Calu3 (cell line): Measurements from ENCODE around the gene RNF152. TPM values are rescaled to one million over a fixed set of nuclear protein-coding genes. Genes with fewer than 3 reads are reported as not detected.

Experiments used
- BruUV-seq: library from RNA; stranded (reverse); fragments of 400-500 nt; replicated peaks from 2 replicates; lab custom pipeline; 2021; lab: Mats Ljungman, UMichigan
- CTCF ChIA-PET: fragments of 300-600 bp; sonication (Branson Sonifier 250); formaldehyde crosslinking; loops from one replicate; lab custom pipeline; 2022; ENCODE audit warnings: antibody characterized with exemption; lab: Charles Lee
- DNase-seq: peaks from one replicate; pipeline ENCODE4 v3.0.0; 2022
- H3K27ac Mint-ChIP-seq: one replicate; pipeline ENCODE4 v1.8.0; 2022; ENCODE audit warnings: mixed read lengths; ENCODE audit not compliant: unreplicated experiment
- H3K27me3 Mint-ChIP-seq: one replicate; pipeline ENCODE4 v1.8.0; 2022; ENCODE audit warnings: mixed read lengths; ENCODE audit not compliant: unreplicated experiment
- H3K36me3 Mint-ChIP-seq: one replicate; pipeline ENCODE4 v1.8.0; 2022; ENCODE audit warnings: mild to moderate bottlenecking, moderate library complexity, mixed read lengths; ENCODE audit not compliant: insufficient read depth, unreplicated experiment
- H3K4me1 Mint-ChIP-seq: one replicate; pipeline ENCODE4 v1.8.0; 2022; ENCODE audit warnings: mild to moderate bottlenecking, low read depth, mixed read lengths; ENCODE audit not compliant: unreplicated experiment
- H3K4me3 Mint-ChIP-seq: one replicate; pipeline ENCODE4 v1.8.0; 2022; ENCODE audit warnings: mild to moderate bottlenecking, low read depth, moderate library complexity, mixed read lengths; ENCODE audit not compliant: unreplicated experiment
- H3K9me3 Mint-ChIP-seq: one replicate; pipeline ENCODE4 v1.8.0; 2022; ENCODE audit warnings: low read depth, mixed read lengths; ENCODE audit not compliant: unreplicated experiment
- intact Hi-C: fragments of 100-400 bp; cut with micrococcal nuclease; formaldehyde crosslinking; loops from one replicate; pipeline ENCODE4 v1.10.0; 2022; ENCODE audit not compliant: unreplicated experiment
- total RNA-seq: library from RNA; stranded (reverse); gene quantifications from 2 replicates; pipeline ENCODE4 v1.2.3, GENCODE V29; 2022
- TF ChIP-seq, protein P1 (sequence below): fragments of 200-600 bp; IDR thresholded peaks from one replicate; pipeline ENCODE4 v1.8.0; 2022; ENCODE audit warnings: antibody characterized with exemption; ENCODE audit not compliant: unreplicated experiment

RNF152 gene
- total RNA-seq, 1 experiment from 2014 or later: 1.0 TPM

- no TSS peak for BruUV-seq
- TF ChIP-seq, protein P1, sequence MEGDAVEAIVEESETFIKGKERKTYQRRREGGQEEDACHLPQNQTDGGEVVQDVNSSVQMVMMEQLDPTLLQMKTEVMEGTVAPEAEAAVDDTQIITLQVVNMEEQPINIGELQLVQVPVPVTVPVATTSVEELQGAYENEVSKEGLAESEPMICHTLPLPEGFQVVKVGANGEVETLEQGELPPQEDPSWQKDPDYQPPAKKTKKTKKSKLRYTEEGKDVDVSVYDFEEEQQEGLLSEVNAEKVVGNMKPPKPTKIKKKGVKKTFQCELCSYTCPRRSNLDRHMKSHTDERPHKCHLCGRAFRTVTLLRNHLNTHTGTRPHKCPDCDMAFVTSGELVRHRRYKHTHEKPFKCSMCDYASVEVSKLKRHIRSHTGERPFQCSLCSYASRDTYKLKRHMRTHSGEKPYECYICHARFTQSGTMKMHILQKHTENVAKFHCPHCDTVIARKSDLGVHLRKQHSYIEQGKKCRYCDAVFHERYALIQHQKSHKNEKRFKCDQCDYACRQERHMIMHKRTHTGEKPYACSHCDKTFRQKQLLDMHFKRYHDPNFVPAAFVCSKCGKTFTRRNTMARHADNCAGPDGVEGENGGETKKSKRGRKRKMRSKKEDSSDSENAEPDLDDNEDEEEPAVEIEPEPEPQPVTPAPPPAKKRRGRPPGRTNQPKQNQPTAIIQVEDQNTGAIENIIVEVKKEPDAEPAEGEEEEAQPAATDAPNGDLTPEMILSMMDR: no peak
- Mint-ChIP-seq H3K27ac (no peak overlapping the region), H3K36me3 (peaks cover 12% of the 10 kb centered on the region), H3K27me3 (peaks cover 3% of the 10 kb centered on the region), H3K4me1 (peaks cover 25% of the 10 kb centered on the region), H3K4me3 (no peak overlapping the region), H3K9me3 (no peaks in the 10 kb centered on the region)
- CTCF ChIA-PET: interaction anchor here (0.7 kb wide), 1 partner anchor 110 kb away, joined by 4 read pairs; no protein-coding TSS in a partner anchor
- DNase-seq: peak; percentile 15
- intact Hi-C loops: no loop called here
Observed at GRCh38 chr18:61898640-61899101, 5.9 kb upstream of the RNF152 start.

DNA sequence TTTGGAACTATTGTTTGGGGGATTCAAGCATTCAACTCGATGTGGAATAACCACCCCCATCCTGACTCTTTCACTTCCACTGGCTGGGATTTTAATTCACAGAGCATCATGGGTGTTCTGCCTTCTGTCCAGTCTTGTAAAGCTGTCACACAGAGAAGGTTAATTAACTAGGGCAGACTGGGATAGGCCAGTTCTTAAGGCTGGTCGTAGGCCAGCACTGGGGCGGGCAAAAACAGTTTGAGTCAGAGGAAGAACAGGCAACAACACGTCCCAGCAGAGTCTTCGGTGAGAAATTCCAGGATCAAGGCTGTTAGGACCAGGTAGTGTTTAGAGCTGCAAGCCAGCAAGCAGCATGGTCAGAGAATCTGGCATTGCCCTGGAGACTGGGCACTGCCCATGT lies 4.0 kb upstream of the RNF152 start:
- H3K27ac Mint-ChIP-seq: no peak overlapping the region
- intact Hi-C loops: no loop called here
- peaks cover 25% of the 10 kb centered on the region for H3K4me1 Mint-ChIP-seq
- BruUV-seq: no TSS peak
- H3K27me3 Mint-ChIP-seq: peaks cover 22% of the 10 kb centered on the region
- CTCF ChIA-PET: no interaction called here
- H3K9me3 Mint-ChIP-seq: no peaks in the 10 kb centered on the region
- DNase-seq: no peak
- peaks cover 24% of the 10 kb centered on the region for H3K36me3 Mint-ChIP-seq
- TF ChIP-seq, protein P1: no peak
- no peak overlapping the region for H3K4me3 Mint-ChIP-seq

DNA sequence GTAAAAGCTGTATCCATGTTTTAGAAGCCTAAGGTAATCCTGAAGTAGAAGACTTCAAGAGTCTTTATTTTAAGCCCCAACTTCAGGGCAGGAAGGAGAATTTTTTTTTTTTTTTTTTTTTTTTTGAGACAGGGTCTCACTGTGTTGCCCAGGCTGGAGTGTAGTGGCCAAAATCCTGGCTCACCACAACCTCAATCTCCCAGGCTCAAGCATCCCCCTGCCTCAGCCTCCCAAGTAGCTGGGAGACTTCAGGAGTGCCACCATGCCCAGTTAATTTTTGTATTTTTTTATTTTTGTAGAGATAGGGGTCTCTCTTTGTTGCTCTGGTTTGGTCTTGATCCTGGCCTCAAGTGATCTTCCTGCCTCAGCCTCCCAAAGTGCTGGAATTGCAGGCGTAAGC lies 3.3 kb upstream of the RNF152 start:
- peaks cover 24% of the 10 kb centered on the region for H3K36me3 Mint-ChIP-seq
- no TSS peak for BruUV-seq
- peaks cover 19% of the 10 kb centered on the region for H3K4me1 Mint-ChIP-seq
- no peak overlapping the region for H3K4me3 Mint-ChIP-seq
- CTCF ChIA-PET: interaction anchor here (0.7 kb wide), 1 partner anchor 242 kb away, joined by 3 read pairs; no protein-coding TSS in a partner anchor
- H3K9me3 Mint-ChIP-seq: no peaks in the 10 kb centered on the region
- DNase-seq: no peak
- intact Hi-C loops: no loop called here
- no peak overlapping the region for H3K27ac Mint-ChIP-seq
- peaks cover 27% of the 10 kb centered on the region for H3K27me3 Mint-ChIP-seq
- TF ChIP-seq, protein P1: no peak

- CTCF ChIA-PET: interaction anchor here (0.6 to 2.0 kb wide), 8 partner anchors 9 to 573 kb away, joined by 3 to 5 read pairs (median 4); no protein-coding TSS in a partner anchor
- H3K4me1 Mint-ChIP-seq: peaks cover 16% of the 10 kb centered on the region
- TF ChIP-seq, protein P1: no peak
- peaks cover 27% of the 10 kb centered on the region for H3K27me3 Mint-ChIP-seq
- BruUV-seq: no TSS peak
- DNase-seq: no peak
- no peaks in the 10 kb centered on the region for H3K9me3 Mint-ChIP-seq
- intact Hi-C loops: no loop called here
- peaks cover 24% of the 10 kb centered on the region for H3K36me3 Mint-ChIP-seq
- no peak overlapping the region for H3K27ac Mint-ChIP-seq
- peak overlapping the region; percentile 82 for H3K4me3 Mint-ChIP-seq
Observed at GRCh38 chr18:61894751-61895524, 2.1 kb upstream of the RNF152 start.
